H7 (cell line): ENCODE results near the gene MOSMO. TPM values are rescaled to one million over a fixed set of nuclear protein-coding genes. Genes with fewer than 3 reads are reported as not detected.

ENCODE experiments used
- DNase-seq: peaks from one replicate; pipeline ENCODE4 v3.0.0; 2012
- H3K27me3 ChIP-seq: 2 replicates; pipeline ENCODE4 v1.6.0; 2011; ENCODE audit warnings: mild to moderate bottlenecking, low read length; ENCODE audit not compliant: control insufficient read depth, insufficient read depth
- H3K36me3 ChIP-seq: replicated peaks from 2 replicates; pipeline ENCODE4 v1.5.1; 2011; ENCODE audit warnings: low read length; ENCODE audit not compliant: control insufficient read depth, insufficient read depth
- H3K4me3 ChIP-seq: 2 replicates; pipeline ENCODE4 v1.5.1; 2011; ENCODE audit warnings: low read depth, mild to moderate bottlenecking, control low read depth, low read length, moderate library complexity; ENCODE audit not compliant: insufficient read depth
- total RNA-seq: library from RNA; depleted of rRNA; stranded (reverse); fragments of >200 nt; shearing (Covaris generic); gene quantifications from 2 replicates; pipeline ENCODE4 v1.2.3, GENCODE V29; 2014

Gene MOSMO
- total RNA-seq, 1 experiment from 2014 or later = 7.2 TPM

GRCh38 chr16:22077700-22078313 lies 69.9 kb downstream of the MOSMO start:
- no peaks in the 10 kb centered on the region; the same call in 1 of the 2 replicates for H3K36me3 ChIP-seq
- H3K4me3 ChIP-seq = no peak overlapping the region
- peak; percentile 65 for DNase-seq

GRCh38 chr16:22078656-22079055 lies 70.7 kb downstream of the MOSMO start:
- H3K27me3 ChIP-seq = no peaks in the 10 kb centered on the region
- no peaks in the 10 kb centered on the region; the same call in 1 of the 2 replicates for H3K36me3 ChIP-seq
- DNase-seq = no peak
- H3K4me3 ChIP-seq = no peak overlapping the region

More at GRCh38 chr16:22077700-22078313, 69.9 kb downstream of the MOSMO start:
- H3K27me3 ChIP-seq = no peaks in the 10 kb centered on the region

GRCh38 chr16:22081050-22081449 lies 73.1 kb downstream of the MOSMO start:
- Histone ChIP-seq H3K27me3 (no peaks in the 10 kb centered on the region), H3K4me3 (no peak overlapping the region), H3K36me3 (no peaks in the 10 kb centered on the region; the same call in 1 of the 2 replicates)
- DNase-seq = no peak

GRCh38 chr16:22086440-22086839 lies 78.5 kb downstream of the MOSMO start:
- DNase-seq = no peak
- Histone ChIP-seq H3K4me3 (no peak overlapping the region), H3K27me3 (no peaks in the 10 kb centered on the region), H3K36me3 (no peaks in the 10 kb centered on the region)

- no peaks in the 10 kb centered on the region for H3K27me3 ChIP-seq
- H3K4me3 ChIP-seq = no peak overlapping the region
- H3K36me3 ChIP-seq = no peaks in the 10 kb centered on the region
- DNase-seq = no peak
These were observed 80.7 kb downstream of the MOSMO start for GRCh38 chr16:22088642-22089041.

- no peak for DNase-seq
- no peaks in the 10 kb centered on the region for H3K27me3 ChIP-seq
- no peak overlapping the region for H3K4me3 ChIP-seq
- H3K36me3 ChIP-seq = no peaks in the 10 kb centered on the region
These were observed 82.0 kb downstream of the MOSMO start for GRCh38 chr16:22089910-22090309.

GRCh38 chr16:22091721-22092120 lies 83.8 kb downstream of the MOSMO start:
- no peak overlapping the region for H3K4me3 ChIP-seq
- no peaks in the 10 kb centered on the region for H3K36me3 ChIP-seq
- H3K27me3 ChIP-seq = no peaks in the 10 kb centered on the region
- no peak for DNase-seq

- peak; percentile 27 for DNase-seq
- Histone ChIP-seq H3K36me3 (no peaks in the 10 kb centered on the region), H3K4me3 (no peak within 1 kb of the TSS), H3K27me3 (no peaks in the 10 kb centered on the region)
These were observed 84.4 kb downstream of the MOSMO start, which contains the start of gene VWA3A for GRCh38 chr16:22092143-22092933. TSS of gene VWA3A (plus strand) at chr16:22092541. CDS start at chr16:22092638, 97 bp downstream.

- Histone ChIP-seq H3K36me3 (no peaks in the 10 kb centered on the region), H3K27me3 (no peaks in the 10 kb centered on the region), H3K4me3 (no peak overlapping the region)
- DNase-seq = no peak
These were observed 85.4 kb downstream of the MOSMO start for GRCh38 chr16:22093331-22093730.

- Histone ChIP-seq H3K4me3 (no peak overlapping the region), H3K36me3 (no peaks in the 10 kb centered on the region), H3K27me3 (no peaks in the 10 kb centered on the region)
- no peak for DNase-seq
These were observed 86.1 kb downstream of the MOSMO start for GRCh38 chr16:22093996-22094395.

- peak; percentile 51 for DNase-seq
- H3K27me3 ChIP-seq = no peaks in the 10 kb centered on the region
- no peak overlapping the region for H3K4me3 ChIP-seq
- no peaks in the 10 kb centered on the region for H3K36me3 ChIP-seq
These were observed 90.7 kb downstream of the MOSMO start for GRCh38 chr16:22098405-22099255.

GRCh38 chr16:22099256-22099975 lies 91.5 kb downstream of the MOSMO start:
- no peak overlapping the region for H3K4me3 ChIP-seq
- DNase-seq = no peak
- no peaks in the 10 kb centered on the region for H3K27me3 ChIP-seq
- no peaks in the 10 kb centered on the region for H3K36me3 ChIP-seq

- no peak for DNase-seq
- no peaks in the 10 kb centered on the region for H3K27me3 ChIP-seq
- no peaks in the 10 kb centered on the region for H3K36me3 ChIP-seq
- H3K4me3 ChIP-seq = no peak overlapping the region
These were observed 95.5 kb downstream of the MOSMO start for GRCh38 chr16:22103441-22103840.

- no peak overlapping the region for H3K4me3 ChIP-seq
- no peaks in the 10 kb centered on the region for H3K27me3 ChIP-seq
- no peak for DNase-seq
- H3K36me3 ChIP-seq = no peaks in the 10 kb centered on the region
These were observed 101.5 kb downstream of the MOSMO start for GRCh38 chr16:22109258-22109898.
